HepG2 (cell line): ENCODE results near the gene NACC2. TPM values are rescaled to one million over a fixed set of nuclear protein-coding genes. Genes with fewer than 3 reads are reported as not detected.

ENCODE experiments used
- HBP1 ChIP-seq: IDR thresholded peaks from 2 replicates; pipeline ENCODE4 v1.6.1; 2016; ENCODE audit warnings: low read depth, control low read depth
- HMG20B ChIP-seq: conservative IDR thresholded peaks from 2 replicates; pipeline ENCODE4 v1.6.1; 2016; ENCODE audit warnings: missing genetic modification reagents, missing compliant biosample characterization
- NR2C2 ChIP-seq: sonication (generic); formaldehyde crosslinking; IDR thresholded peaks from 2 replicates; pipeline ENCODE4 v1.4.0; 2020; ENCODE audit warnings: missing genetic modification reagents, mild to moderate bottlenecking, moderate library complexity, borderline replicate concordance
- TAF1 ChIP-seq: sonication (generic); formaldehyde crosslinking; IDR thresholded peaks from 2 replicates; pipeline ENCODE4 v1.4.0; 2020; ENCODE audit warnings: missing genetic modification reagents
- ZBTB33 ChIP-seq: sonication (generic); formaldehyde crosslinking; IDR thresholded peaks from 2 replicates; pipeline ENCODE4 v1.4.0; 2020; ENCODE audit warnings: missing genetic modification reagents
- ZBTB46 ChIP-seq: sonication (generic); formaldehyde crosslinking; IDR thresholded peaks from 2 replicates; pipeline ENCODE4 v1.4.0; 2020; ENCODE audit warnings: mild to moderate bottlenecking, missing genetic modification reagents, borderline replicate concordance
- ZNF780A ChIP-seq: sonication (generic); formaldehyde crosslinking; IDR thresholded peaks from 2 replicates; pipeline ENCODE4 v1.8.0; 2022; ENCODE audit warnings: mild to moderate bottlenecking, missing genetic modification reagents, moderate library complexity
- polyA plus RNA-seq, 8 experiments: library from polyadenylated mRNA; depleted of rRNA in 3 of 8; stranded (reverse) in 7 of 8; unstranded in 1 of 8; fragments of >200 nt; fragmentation: Illumina TruSeq in 4 of 8; extraction: Trizol in 4 of 8; gene quantifications; 2 replicates each; pipeline versions ENCODE4 v1.2.1 to v1.2.3, GENCODE V29; 2011 to 2016; ENCODE audit warnings: low read depth in 4 of 8, missing spikeins in 1 of 8, mixed read lengths in 1 of 8; ENCODE audit not compliant: insufficient read depth in 1 of 8
- total RNA-seq, 5 experiments: library from RNA; depleted of rRNA; stranded (reverse); fragments of >200 nt; fragmentation: Illumina TruSeq; extraction: Trizol; gene quantifications; 2 replicates each; pipeline ENCODE4 v1.2.3, GENCODE V29; 2016; ENCODE audit warnings: low read depth in 1 of 5

The NACC2 gene
- total and polyA plus RNA-seq, 2 of the 13 experiments (the other 11 are each of a cell fraction or from before 2014, with no cell fraction given): 5.9 to 12.3 TPM

- TF ChIP-seq HBP1 (CRISPR knock-in tag) (no peak), HMG20B (CRISPR knock-in tag) (no peak), ZBTB46 (CRISPR knock-in tag) (no peak), ZNF780A (CRISPR knock-in tag) (no peak), TAF1 (CRISPR knock-in tag) (peak; percentile 25; the same call in 1 of the 2 replicates), ZBTB33 (CRISPR knock-in tag) (peak; percentile 39; the same call in 1 of the 2 replicates), NR2C2 (CRISPR knock-in tag) (no peak)
These were observed 44.2 kb downstream of the NACC2 start (continued) for GRCh38 chr9:136050701-136051452.
